H9 (cell line): ENCODE measurements around the gene RABGAP1. TPM values are rescaled to one million over a fixed set of nuclear protein-coding genes. Genes with fewer than 3 reads are reported as not detected.

Experiments used
- DNase-seq: peaks from one replicate; pipeline ENCODE4 v3.0.0-alpha.2; 2017
- H2AFZ ChIP-seq: one replicate; pipeline ENCODE4 v1.6.1; 2013; ENCODE audit warnings: mild to moderate bottlenecking, low read length, control low read depth, moderate library complexity
- H2AK5ac ChIP-seq: 2 replicates; pipeline ENCODE4 v1.6.1; 2013; ENCODE audit warnings: low read length, control low read depth, mixed read lengths; ENCODE audit not compliant: insufficient read length
- H2BK120ac ChIP-seq: one replicate; pipeline ENCODE4 v1.6.1; 2013; ENCODE audit warnings: low read depth, mild to moderate bottlenecking, low read length, control low read depth, inconsistent platforms; ENCODE audit not compliant: poor library complexity, severe bottlenecking
- H2BK12ac ChIP-seq: 2 replicates; pipeline ENCODE4 v1.6.1; 2013; ENCODE audit warnings: low read length, control low read depth, mixed read lengths, low read depth; ENCODE audit not compliant: insufficient read length
- H2BK15ac ChIP-seq: 2 replicates; pipeline ENCODE4 v1.6.1; 2013; ENCODE audit warnings: low read depth, low read length, control low read depth
- H2BK20ac ChIP-seq: one replicate; pipeline ENCODE4 v1.6.1; 2013; ENCODE audit warnings: low read depth, mild to moderate bottlenecking, low read length, control low read depth, inconsistent platforms; ENCODE audit not compliant: poor library complexity, severe bottlenecking
- H2BK5ac ChIP-seq: 2 replicates; pipeline ENCODE4 v1.6.1; 2013; ENCODE audit warnings: low read length, control low read depth, mixed read lengths; ENCODE audit not compliant: insufficient read length
- H3K14ac ChIP-seq: 2 replicates; pipeline ENCODE4 v1.6.1; 2013; ENCODE audit warnings: low read length, control low read depth; ENCODE audit not compliant: insufficient read depth
- H3K18ac ChIP-seq: 2 replicates; pipeline ENCODE4 v1.6.1; 2013; ENCODE audit warnings: low read depth, mild to moderate bottlenecking, mixed read lengths, low read length, control low read depth; ENCODE audit not compliant: insufficient read length
- H3K23ac ChIP-seq: 2 replicates; pipeline ENCODE4 v1.6.1; 2013; ENCODE audit warnings: low read length, control low read depth, mixed read lengths, low read depth; ENCODE audit not compliant: insufficient read length
- H3K23me2 ChIP-seq: 2 replicates; pipeline ENCODE4 v1.6.1; 2013; ENCODE audit warnings: low read depth, mild to moderate bottlenecking, mixed read lengths, low read length, control low read depth; ENCODE audit not compliant: insufficient read length, poor library complexity, severe bottlenecking
- H3K27ac ChIP-seq: 2 replicates; pipeline ENCODE4 v1.5.1; 2013; ENCODE audit warnings: low read length, control low read depth, mixed read lengths, low read depth; ENCODE audit not compliant: insufficient read length
- H3K27me3 ChIP-seq: 2 replicates; pipeline ENCODE4 v1.6.1; 2013; ENCODE audit warnings: low read length, control low read depth, inconsistent platforms; ENCODE audit not compliant: insufficient read depth
- H3K4ac ChIP-seq: 2 replicates; pipeline ENCODE4 v1.6.1; 2013; ENCODE audit warnings: low read depth, mild to moderate bottlenecking, control low read depth, inconsistent platforms, low read length, moderate library complexity
- H3K4me1 ChIP-seq: 2 replicates; pipeline ENCODE4 v1.6.1; 2013; ENCODE audit warnings: low read length, control low read depth, inconsistent platforms; ENCODE audit not compliant: insufficient read depth
- H3K4me2 ChIP-seq: 2 replicates; pipeline ENCODE4 v1.6.1; 2013; ENCODE audit warnings: low read length, control low read depth, mixed read lengths; ENCODE audit not compliant: insufficient read length, insufficient read depth
- H3K56ac ChIP-seq: 2 replicates; pipeline ENCODE4 v1.6.1; 2013; ENCODE audit warnings: low read depth, mild to moderate bottlenecking, mixed read lengths, low read length, control low read depth; ENCODE audit not compliant: insufficient read length
- H3K79me1 ChIP-seq: 2 replicates; pipeline ENCODE4 v1.6.1; 2013; ENCODE audit warnings: low read depth, mild to moderate bottlenecking, moderate library complexity, low read length, control low read depth, inconsistent platforms; ENCODE audit not compliant: insufficient read depth, poor library complexity, severe bottlenecking
- H3K79me2 ChIP-seq: 2 replicates; pipeline ENCODE4 v1.6.1; 2013; ENCODE audit warnings: low read length, control low read depth, inconsistent platforms; ENCODE audit not compliant: insufficient read depth
- H3K9ac ChIP-seq: 2 replicates; pipeline ENCODE4 v1.6.1; 2013; ENCODE audit warnings: low read length, control low read depth, mixed read lengths; ENCODE audit not compliant: insufficient read length; ENCODE audit errors: extremely low read depth
- H3K9me3 ChIP-seq: one replicate; pipeline ENCODE4 v1.6.1; 2013; ENCODE audit warnings: low read depth, low read length, inconsistent platforms; ENCODE audit not compliant: control insufficient read depth
- H3T11ph ChIP-seq: one replicate; pipeline ENCODE4 v1.6.1; 2013; ENCODE audit warnings: mild to moderate bottlenecking, low read length, control low read depth, inconsistent platforms
- H4K20me1 ChIP-seq: one replicate; pipeline ENCODE4 v1.6.1; 2013; ENCODE audit not compliant: control insufficient read depth, insufficient read length, insufficient read depth
- H4K5ac ChIP-seq: 2 replicates; pipeline ENCODE4 v1.6.1; 2013; ENCODE audit warnings: low read depth, mild to moderate bottlenecking, mixed read lengths, low read length, control low read depth; ENCODE audit not compliant: insufficient read length
- H4K8ac ChIP-seq: replicated peaks from 2 replicates; pipeline ENCODE4 v1.6.1; 2013; ENCODE audit warnings: low read length, control low read depth, mixed read lengths, low read depth; ENCODE audit not compliant: insufficient read length
- H4K91ac ChIP-seq: 2 replicates; pipeline ENCODE4 v1.6.1; 2013; ENCODE audit warnings: low read depth, mild to moderate bottlenecking, moderate library complexity, mixed read lengths, low read length, control low read depth; ENCODE audit not compliant: insufficient read length
- H3K27ac Mint-ChIP-seq, 3 experiments: 2 replicates in 2 of 3; 3 replicates in 1 of 3; pipeline ENCODE4 v1.8.0; 2020 to 2021; ENCODE audit warnings: mixed read lengths in 3 of 3, mild to moderate bottlenecking in 1 of 3, moderate library complexity in 1 of 3
- H3K27me3 Mint-ChIP-seq: 2 replicates; pipeline ENCODE4 v1.8.0; 2021; ENCODE audit warnings: low read depth, mild to moderate bottlenecking, moderate library complexity, mixed read lengths
- H3K36me3 Mint-ChIP-seq, 3 experiments: 2 replicates in 2 of 3; 3 replicates in 1 of 3; pipeline ENCODE4 v1.8.0; 2020 to 2021; ENCODE audit warnings: low read depth in 3 of 3, mixed read lengths in 3 of 3; ENCODE audit not compliant: insufficient read depth in 1 of 3
- H3K4me1 Mint-ChIP-seq, 2 experiments: 2 replicates each; pipeline ENCODE4 v1.8.0; 2020; ENCODE audit warnings: mixed read lengths in 2 of 2
- H3K4me3 Mint-ChIP-seq, 2 experiments: 2 replicates in 1 of 2; 3 replicates in 1 of 2; pipeline ENCODE4 v1.8.0; 2020 to 2021; ENCODE audit warnings: mild to moderate bottlenecking in 2 of 2, mixed read lengths in 2 of 2, moderate library complexity in 1 of 2
- H3K9me3 Mint-ChIP-seq, 2 experiments: 2 replicates in 1 of 2; 3 replicates in 1 of 2; pipeline ENCODE4 v1.8.0; 2020; ENCODE audit warnings: mild to moderate bottlenecking in 2 of 2, mixed read lengths in 2 of 2, moderate library complexity in 1 of 2
- WGBS: extraction: QIAGEN DNeasy Blood & Tissue Kit; methylation state at CpG from one replicate; pipeline ENCODE4 v1.1.7; 2013; ENCODE audit warnings: missing lambda C conversion rate, low lambda C conversion rate, mixed read lengths; ENCODE audit not compliant: insufficient read length; ENCODE audit errors: extremely low coverage; 5-methylcytosine and 5-hydroxymethylcytosine counted together
- total RNA-seq: library from RNA; stranded (reverse); gene quantifications from 2 replicates; pipeline ENCODE4 v1.2.1, GENCODE V29; 2021
- TF ChIP-seq, protein P1 (sequence below): fragments of 200-600 bp; sonication (generic); conservative IDR thresholded peaks from 3 replicates; pipeline ENCODE4 v1.8.0; 2021; ENCODE audit warnings: antibody characterized with exemption, mild to moderate bottlenecking

The RABGAP1 gene
- total RNA-seq, 1 experiment from 2014 or later = 31.6 TPM

DNA sequence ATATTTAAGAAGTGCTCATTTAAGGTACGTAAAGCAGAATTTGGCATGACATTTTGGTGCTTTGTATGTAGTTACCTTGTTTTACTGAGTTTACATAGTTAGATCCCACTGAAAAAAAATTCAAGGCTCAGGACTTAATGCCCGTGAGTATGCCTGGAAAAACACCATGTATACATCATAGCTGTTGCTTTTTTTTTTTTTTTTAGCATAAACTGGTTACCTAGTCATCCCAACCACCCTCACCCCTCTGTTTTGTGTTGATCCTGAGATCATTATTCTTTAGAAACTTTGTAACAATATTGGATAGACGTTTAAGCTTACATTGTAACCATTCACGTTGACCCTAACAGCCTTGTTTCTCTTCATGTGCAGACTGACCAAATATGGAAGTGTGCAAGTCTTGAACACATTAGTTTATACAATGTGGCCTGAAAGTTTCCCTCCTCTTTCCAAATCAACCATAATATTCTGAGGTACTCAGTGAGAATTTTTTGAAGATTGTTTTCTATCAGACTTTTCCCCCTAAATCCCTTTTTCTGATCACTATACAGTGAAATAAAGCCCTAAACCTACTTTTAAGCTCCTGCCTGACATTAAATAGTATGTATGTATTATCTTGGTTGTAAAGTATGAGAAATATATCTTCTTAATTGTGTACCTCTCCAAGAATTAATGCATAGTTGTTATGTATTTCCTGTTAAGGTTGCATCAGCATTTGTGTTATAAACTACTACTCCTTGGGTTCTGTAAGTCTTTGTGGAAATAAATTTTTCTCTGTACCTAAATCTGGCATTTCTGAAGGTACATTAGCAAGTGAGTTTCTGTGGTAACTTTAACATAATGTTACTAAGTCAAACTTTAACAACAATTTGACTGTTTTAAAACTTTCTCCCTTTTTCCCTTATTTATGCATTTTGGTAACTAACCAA is 4.4 kb downstream of the RABGAP1 start:
- no CpG with 5 or more reads among the region's 4 CpGs for WGBS
- H4K20me1 ChIP-seq = no peaks in the 10 kb centered on the region
- H3K56ac ChIP-seq = no peak overlapping the region
- no peak overlapping the region for H4K91ac ChIP-seq
- H2BK12ac ChIP-seq = no peak overlapping the region
- peaks cover 3% of the 10 kb centered on the region for H3K23me2 ChIP-seq
- H4K8ac ChIP-seq = no peak overlapping the region
- H2AK5ac ChIP-seq = no peak overlapping the region
- peaks cover 3% of the 10 kb centered on the region for H3K79me1 ChIP-seq
- H2BK5ac ChIP-seq = no peak overlapping the region
- no peak overlapping the region for H3K9ac ChIP-seq
- no peak overlapping the region for H2BK20ac ChIP-seq
- H3K14ac ChIP-seq = no peak overlapping the region
- no peaks in the 10 kb centered on the region for H3K27me3 ChIP-seq
- TF ChIP-seq, protein P1, sequence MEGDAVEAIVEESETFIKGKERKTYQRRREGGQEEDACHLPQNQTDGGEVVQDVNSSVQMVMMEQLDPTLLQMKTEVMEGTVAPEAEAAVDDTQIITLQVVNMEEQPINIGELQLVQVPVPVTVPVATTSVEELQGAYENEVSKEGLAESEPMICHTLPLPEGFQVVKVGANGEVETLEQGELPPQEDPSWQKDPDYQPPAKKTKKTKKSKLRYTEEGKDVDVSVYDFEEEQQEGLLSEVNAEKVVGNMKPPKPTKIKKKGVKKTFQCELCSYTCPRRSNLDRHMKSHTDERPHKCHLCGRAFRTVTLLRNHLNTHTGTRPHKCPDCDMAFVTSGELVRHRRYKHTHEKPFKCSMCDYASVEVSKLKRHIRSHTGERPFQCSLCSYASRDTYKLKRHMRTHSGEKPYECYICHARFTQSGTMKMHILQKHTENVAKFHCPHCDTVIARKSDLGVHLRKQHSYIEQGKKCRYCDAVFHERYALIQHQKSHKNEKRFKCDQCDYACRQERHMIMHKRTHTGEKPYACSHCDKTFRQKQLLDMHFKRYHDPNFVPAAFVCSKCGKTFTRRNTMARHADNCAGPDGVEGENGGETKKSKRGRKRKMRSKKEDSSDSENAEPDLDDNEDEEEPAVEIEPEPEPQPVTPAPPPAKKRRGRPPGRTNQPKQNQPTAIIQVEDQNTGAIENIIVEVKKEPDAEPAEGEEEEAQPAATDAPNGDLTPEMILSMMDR = no peak
- H3K4me2 ChIP-seq = no peak overlapping the region
- H2AFZ ChIP-seq = no peak overlapping the region
- H3K4ac ChIP-seq = no peak overlapping the region
- Mint-ChIP-seq H3K36me3 (peaks cover 0 to 8% (median 3%) of the 10 kb centered on the region in 3 experiments; a peak in 4 of 7 replicates), H3K27ac (peak overlapping the region in 2 of 3 experiments; percentile 50 to 87; a peak in 4 of 7 replicates), H3K9me3 (no peaks in the 10 kb centered on the region), H3K4me1 (peaks cover 25 to 44% of the 10 kb centered on the region in 2 experiments), H3K4me3 (no peak overlapping the region), H3K27me3 (no peaks in the 10 kb centered on the region)
- H3K79me2 ChIP-seq = peaks cover 34% of the 10 kb centered on the region
- no peak for DNase-seq
- H3T11ph ChIP-seq = no peak overlapping the region
- H3K18ac ChIP-seq = no peak overlapping the region
- H2BK120ac ChIP-seq = no peak overlapping the region
- H2BK15ac ChIP-seq = no peak overlapping the region
- H4K5ac ChIP-seq = no peak overlapping the region
- no peaks in the 10 kb centered on the region for H3K4me1 ChIP-seq
- H3K23ac ChIP-seq = no peak overlapping the region
- H3K9me3 ChIP-seq = no peaks in the 10 kb centered on the region
- no peak overlapping the region for H3K27ac ChIP-seq
